ENCODE data around the gene ATPAF1. TPM values are rescaled to one million over a fixed set of nuclear protein-coding genes. Genes with fewer than 3 reads are reported as not detected.
"Not testable (repeated sequence)": the region's sequence is repeated elsewhere in the genome, so short reads cannot be mapped to it uniquely, and the experiment has no call there.

The ATPAF1 gene
- total RNA-seq, 1 donor from 2014 or later = 63.4 TPM

- no peak for DNase-seq
These were observed 13.3 kb upstream of the ATPAF1 start for GRCh38 chr1:46681333-46682034.

- DNase-seq = no peak
These were observed 11.8 kb upstream of the ATPAF1 start for GRCh38 chr1:46679789-46680573.

- DNase-seq = no peak
These were observed 9.2 kb upstream of the ATPAF1 start for GRCh38 chr1:46677339-46677738.

- DNase-seq = no peak
These were observed 8.4 kb upstream of the ATPAF1 start for GRCh38 chr1:46676531-46676930.

GRCh38 chr1:46675549-46676314 is 7.6 kb upstream of the ATPAF1 start:
- DNase-seq = no peak

GRCh38 chr1:46673749-46674182 is 5.6 kb upstream of the ATPAF1 start:
- no peak for DNase-seq

- no peak for DNase-seq
These were observed 4.5 kb upstream of the ATPAF1 start for GRCh38 chr1:46672696-46673095.

GRCh38 chr1:46671554-46671953 is 3.4 kb upstream of the ATPAF1 start, which contains the start of gene TEX38:
TSS of gene TEX38 (plus strand) at chr1:46671854. CDS start at chr1:46671935, 81 bp downstream.
- DNase-seq = no peak

GRCh38 chr1:46670134-46670533 is 2.0 kb upstream of the ATPAF1 start:
- no peak for DNase-seq

GRCh38 chr1:46665983-46666382 is 2.2 kb downstream of the ATPAF1 start:
- DNase-seq = no peak

- not testable (repeated sequence) for DNase-seq
These were observed 5.2 kb downstream of the ATPAF1 start for GRCh38 chr1:46662919-46663318.

- not testable (repeated sequence) for DNase-seq
These were observed 8.0 kb downstream of the ATPAF1 start for GRCh38 chr1:46660116-46660515.

GRCh38 chr1:46659307-46659870 is 8.8 kb downstream of the ATPAF1 start:
- no peak for DNase-seq

GRCh38 chr1:46657775-46658174 is 10.4 kb downstream of the ATPAF1 start:
- no peak for DNase-seq

GRCh38 chr1:46656643-46657042 is 11.5 kb downstream of the ATPAF1 start:
- no peak for DNase-seq

- DNase-seq = no peak
These were observed 12.3 kb downstream of the ATPAF1 start for GRCh38 chr1:46655848-46656247.

GRCh38 chr1:46654698-46655097 is 13.5 kb downstream of the ATPAF1 start:
- DNase-seq = not testable (repeated sequence)

GRCh38 chr1:46654012-46654411 is 14.2 kb downstream of the ATPAF1 start:
- DNase-seq = no peak

GRCh38 chr1:46653405-46653958 is 14.7 kb downstream of the ATPAF1 start:
- DNase-seq = no peak

- no peak for DNase-seq
These were observed 15.7 kb downstream of the ATPAF1 start for GRCh38 chr1:46652321-46653100.

GRCh38 chr1:46651152-46651551 is 17.0 kb downstream of the ATPAF1 start:
- not testable (repeated sequence) for DNase-seq
